Islet precursor cell (in vitro differentiated cells): ENCODE results near the gene CTSE.

Source experiments
- DNase-seq: peaks from one replicate; pipeline ENCODE4 v3.0.0-alpha.2; 2018

The CTSE gene

DNA sequence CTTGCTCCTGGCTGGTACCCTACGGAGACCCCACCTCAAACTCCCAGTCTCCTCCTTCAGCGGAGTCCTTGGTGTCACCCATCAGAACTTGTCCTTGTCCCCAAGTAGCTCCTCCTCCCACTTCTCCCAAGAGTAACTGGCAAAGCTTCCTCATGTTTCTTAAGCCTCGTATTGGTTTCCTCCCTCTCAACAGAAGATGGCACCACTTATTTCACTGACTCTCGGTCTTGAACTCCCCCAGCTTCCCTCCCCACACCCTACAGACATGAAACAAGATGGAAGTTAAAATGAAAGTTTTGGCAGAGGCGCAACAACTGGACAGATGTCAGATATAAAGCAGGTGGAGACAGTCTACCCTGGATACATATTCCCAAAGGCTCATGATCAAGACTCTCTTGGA lies 33.9 kb downstream of the CTSE start:
- DNase-seq = no peak

DNA sequence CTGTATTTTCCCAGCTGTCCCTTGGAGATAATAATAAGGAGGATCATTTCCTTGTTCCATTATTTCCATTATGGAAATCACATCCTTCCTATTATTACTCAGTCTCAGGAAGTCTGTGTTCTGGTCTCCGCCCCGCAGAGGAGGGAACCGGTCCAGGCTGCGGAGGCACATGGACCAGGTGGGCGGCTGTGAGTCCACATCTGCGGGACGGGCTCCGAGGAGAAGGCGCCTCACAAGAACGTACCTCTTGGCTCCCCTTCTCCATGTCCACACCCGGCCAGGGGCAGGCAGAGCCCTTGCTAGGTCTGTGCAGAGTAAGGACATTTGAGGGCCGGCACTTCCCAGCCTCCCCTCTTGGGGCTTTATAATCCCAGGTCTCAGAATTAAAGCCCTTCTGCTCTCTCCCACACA lies 35.1 kb downstream of the CTSE start:
- no peak for DNase-seq

DNA sequence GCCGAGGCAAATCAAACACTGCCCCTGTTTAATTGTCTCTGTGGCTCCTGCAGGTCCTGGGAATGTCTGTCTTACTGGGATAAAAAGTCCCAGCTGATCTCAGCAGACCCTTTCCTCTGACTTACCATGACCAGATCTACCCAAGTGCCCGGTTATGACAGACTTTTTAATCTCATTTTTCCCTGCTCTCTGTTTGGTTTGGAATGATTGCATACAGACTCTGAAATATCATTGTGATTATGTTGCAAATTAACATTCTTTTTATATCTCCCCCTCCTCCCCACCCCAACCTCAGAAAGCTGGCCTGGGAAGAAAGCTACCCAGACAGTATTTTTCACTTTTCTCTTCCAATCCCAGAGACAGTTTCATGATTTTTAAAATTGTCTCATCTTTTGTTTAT lies 36.8 kb downstream of the CTSE start:
- DNase-seq = no peak

DNA sequence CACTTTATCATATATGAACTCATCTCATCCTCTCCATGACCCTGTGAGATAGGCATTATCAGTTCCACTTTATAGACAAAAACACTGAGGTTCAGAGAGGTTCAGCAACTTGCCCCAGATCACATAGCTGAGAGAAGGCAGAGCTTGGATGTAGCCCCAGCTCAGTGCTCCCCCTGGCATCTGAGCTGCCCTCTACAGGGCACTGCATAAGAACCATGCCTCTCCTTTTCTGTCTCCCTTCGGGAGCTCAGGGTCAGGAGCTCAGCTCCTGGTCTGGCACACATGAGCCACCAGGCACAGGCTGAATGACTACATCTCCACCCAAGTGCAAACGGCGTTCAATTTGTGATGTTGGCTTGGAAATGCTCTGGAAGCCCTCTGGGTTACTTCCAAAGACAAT lies 37.4 kb downstream of the CTSE start:
- no peak for DNase-seq

DNA sequence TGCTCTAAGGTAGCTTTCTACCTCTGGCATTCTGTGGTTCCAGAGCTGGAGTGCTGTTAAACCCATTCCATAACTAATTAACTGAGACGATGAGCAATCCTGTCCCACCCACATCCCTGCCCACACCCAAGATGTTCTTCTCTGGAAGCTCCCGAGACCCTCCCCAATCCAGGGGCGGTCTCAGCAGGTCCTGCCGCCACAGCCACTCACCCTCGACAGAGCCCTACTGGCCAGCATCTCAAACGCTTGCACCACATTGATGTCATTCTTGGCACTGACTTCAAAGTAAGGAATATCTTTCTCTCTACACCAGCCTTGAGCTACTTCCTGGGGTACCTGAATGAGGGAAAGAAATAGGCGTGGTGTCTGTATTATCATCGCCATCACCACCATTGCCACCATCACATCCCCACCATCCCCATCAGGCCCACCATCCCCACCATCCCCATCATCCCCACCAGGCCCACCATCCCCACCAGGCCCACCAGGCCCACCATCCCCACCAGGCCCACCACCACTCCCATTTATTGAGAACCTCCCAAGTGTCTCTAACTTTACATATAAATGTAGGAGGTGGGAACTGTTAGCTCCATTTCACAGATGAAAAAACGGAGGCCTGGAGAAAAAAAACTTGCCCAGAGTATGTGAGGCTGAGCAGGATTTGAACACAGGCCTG lies 38.2 kb downstream of the CTSE start:
- DNase-seq = no peak

DNA sequence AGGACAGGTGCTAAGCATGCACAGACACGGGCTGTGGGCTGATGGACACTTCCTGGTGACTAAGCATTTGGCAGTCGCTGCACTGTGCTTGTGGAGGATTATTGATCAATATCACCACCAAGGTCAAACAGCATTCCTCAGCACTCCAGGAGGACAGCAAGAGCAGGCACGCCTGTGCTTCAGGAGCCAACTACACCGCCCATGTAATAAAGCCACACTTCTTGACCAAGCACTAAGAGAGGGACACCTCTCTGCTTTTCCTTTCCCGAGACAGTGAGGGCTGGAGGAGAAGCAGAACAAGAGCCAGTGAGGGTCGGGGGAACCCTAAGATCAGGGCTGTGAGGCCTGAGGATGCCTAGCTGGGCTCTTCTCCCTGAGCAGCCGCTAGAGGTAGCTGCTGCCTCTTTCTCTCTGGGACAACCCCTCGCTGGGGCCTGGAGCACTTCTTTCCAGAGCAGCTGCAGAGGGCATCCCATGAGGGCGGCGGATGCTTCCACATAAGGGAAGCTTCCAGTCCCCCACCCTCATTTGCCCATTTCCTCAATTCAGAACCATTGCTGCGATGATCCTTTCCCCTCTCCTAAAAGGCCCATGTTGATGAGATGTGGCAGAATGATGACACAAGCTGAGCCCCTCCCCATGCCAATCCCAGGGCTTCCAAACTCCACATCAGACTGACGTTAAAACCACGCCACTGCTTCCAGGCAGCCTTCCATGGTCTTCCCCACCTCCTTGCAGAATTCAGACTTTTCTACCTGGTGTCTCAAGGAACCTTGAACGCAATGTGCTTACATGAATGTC lies 39.6 kb downstream of the CTSE start:
- DNase-seq = peak; percentile 82

DNA sequence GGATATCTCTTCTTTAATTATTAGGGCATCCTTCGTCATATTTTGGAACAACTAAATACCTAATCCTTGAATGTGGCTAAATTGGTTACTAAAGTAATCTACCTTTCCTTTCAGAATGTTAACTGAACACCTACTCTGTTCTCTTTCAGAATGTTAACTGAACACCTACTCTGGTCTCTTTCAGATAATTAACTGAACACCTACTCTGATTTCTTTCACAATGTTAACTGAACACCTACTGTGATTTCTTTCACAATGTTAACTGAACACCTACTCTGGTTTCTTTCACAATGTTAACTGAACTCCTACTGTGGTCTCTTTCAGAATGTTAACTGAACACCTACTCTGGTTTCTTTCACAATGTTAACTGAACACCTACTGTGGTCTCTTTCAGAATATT lies 42.4 kb downstream of the CTSE start:
- DNase-seq = no peak

DNA sequence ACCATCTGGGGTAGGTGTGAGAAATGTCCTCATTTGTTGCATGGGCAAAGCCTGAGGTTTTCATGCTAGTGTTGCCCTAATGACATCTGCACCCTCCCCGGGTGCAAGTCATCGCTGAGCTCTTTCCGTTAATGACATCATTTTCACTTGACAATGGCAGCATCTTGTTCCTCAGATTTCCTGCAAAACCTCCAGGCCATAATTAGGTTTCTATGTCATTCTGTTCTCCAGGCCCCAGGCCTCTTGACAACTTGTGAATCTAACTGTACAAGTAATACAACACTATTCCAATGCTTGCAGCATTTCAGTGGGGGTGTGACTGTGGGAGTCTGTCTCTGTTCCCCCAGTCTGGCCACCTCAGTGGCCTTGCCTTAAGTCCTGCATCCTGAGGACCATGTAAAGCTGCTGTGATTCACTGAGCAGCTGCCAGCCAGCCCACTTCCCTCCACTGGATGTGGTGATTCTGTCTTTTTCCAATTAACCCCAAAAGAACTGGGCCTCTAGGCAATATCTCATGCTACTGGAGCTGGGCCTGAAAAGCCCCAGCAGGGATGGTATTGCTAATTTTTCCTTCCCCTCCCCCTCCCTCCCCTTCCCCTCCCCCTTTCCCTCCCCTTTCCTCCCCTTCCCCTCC lies 43.3 kb downstream of the CTSE start:
- no peak for DNase-seq

DNA sequence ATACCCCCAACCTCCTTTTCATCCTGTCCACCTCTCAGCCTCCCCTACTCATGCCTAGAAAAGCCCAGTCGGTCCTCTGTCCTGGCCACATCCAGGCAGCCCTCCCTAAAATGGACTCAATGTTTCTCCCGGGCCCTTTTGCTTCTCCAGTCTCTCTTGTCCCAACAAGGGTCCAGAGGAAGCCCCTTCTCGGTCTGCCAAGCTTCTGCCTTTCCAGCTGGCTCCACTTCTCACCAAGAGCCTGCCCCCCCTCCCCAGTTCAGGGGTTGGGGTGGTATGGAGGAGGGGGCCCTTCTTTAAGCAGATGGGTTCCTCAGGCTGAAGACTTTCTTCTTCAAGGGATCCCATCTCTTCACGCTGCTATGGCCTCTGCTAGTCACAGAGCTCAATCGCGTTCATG lies 44.4 kb downstream of the CTSE start:
- DNase-seq = no peak

DNA sequence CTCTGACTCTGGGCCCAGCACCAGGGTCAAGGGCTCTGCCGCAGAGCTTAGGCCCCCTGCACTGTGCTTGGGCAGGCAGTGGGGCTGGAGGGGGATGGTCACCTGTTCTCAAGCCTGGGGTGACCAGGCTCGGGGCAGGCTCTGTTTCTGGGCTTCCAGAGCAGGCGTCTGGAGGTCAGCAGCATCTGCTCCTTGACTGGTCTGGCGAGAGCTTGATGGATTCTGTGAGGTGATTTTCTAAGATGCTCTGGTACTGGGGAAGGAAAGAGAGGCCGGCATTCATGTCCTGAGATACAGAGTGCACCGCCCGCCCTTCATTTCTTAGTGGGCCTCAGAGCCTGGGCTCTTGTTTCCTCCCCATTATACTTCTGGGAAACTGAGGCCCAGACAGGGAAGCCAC lies 45.0 kb downstream of the CTSE start:
- DNase-seq = no peak

DNA sequence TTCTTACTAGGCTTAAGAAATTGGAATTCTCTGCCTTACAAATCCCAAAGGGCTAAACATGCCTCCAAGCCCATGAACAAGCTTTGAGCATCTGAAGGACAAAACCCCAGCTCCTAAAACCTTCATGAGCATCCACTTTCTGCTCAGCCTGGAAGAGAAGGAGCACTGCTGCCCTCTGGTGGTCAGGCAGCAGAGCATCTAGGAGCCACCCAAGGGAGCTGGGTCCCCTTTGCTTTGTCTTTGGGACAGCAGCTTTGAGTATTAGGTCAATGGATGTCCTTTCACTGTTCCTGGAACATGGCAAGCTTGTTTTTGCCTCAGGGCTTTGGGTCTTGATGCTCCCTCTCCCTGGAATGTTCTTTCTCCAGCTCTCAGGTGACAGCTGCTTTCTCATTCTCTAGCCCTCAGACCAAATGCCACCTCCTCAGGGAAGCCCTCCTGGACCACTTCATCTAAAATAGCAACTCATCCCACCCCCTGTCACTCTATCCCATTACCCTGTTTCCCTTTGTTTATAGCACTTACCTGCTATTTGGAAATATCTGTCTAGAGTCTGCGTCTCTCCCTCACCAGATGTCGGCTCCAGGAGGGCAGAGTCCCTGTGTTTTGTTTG lies 46.2 kb downstream of the CTSE start:
- peak; percentile 82 for DNase-seq

DNA sequence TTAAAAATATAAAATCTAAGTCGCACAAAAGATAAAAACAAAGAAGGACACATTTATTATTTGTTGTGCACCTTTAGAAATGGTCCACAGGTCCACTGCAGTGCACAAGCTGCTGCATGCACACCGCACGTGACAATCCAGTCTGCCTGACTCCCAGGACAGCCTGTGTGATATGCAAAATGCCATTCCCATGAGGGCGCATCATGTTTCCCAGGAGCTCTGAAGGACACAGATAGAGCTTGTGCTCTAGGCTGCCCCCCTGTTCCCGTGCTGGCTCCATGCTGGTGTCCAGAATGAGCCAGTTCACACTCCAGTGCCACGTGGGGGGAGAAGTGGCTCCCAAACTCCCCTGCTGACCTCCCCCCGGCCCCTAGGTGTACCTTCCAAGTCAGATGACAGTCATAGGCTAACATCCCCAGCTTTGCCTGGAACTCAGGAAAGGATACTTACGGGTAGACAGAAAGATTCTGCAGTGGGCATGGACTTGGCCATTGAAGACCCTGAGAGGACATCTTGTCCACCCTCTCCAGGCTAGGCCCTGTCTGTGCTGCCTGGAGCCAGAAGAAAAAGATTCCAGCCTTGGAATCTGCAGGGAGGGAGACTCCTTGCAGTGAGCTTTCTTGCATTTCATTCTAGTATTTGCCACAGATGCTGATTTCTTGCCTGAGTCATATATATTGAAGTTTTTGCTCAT lies 46.8 kb downstream of the CTSE start:
- DNase-seq = peak; percentile 92

DNA sequence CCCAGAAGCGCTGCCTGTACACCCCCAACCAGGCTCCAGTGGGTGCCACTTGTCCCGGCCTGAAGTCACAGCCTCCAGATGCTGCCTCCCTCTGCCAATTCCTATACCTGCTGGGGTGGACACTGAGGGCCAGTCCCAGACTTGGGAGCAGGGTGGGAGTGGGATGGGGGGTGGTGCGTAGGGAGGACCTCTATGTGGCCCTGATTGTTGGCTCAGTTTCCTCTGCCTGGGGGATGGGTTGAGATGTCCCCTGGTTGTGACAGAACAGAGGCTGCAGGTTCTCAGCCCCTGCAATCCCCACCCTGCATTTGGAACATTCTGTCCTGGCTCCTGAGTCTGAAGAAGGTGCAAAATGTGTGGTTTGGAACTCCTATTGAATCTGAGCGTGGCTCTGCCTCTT lies 47.7 kb downstream of the CTSE start:
- no peak for DNase-seq

DNA sequence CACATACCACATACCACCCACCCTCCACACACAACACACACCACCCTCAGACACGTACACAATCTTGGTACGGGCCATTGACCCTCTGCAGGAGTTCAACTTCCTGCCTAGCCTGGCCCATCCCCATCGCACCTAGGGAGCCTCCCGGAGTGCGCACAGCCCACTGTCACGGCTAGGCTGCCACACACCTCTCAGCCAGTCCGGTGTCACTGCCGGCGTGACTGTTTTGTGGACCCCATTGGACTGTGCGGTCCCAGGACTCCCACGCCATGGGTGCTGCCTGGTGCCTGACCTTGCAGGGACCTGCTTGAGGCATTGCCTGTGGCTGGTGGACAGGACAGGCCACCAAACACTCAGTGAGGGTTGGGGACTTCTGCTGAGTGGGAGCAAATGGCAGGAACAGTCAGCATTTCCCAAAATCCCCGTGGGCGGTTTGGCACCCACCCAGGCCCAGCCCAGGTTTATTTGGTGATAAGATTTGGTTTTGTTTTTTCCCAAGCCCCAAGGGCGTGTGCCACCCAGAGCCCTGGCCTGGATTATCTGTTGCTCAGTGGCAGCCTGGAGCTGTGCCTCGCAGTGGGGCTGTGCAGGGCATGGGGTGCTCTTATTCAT lies 48.2 kb downstream of the CTSE start:
- DNase-seq = no peak

DNA sequence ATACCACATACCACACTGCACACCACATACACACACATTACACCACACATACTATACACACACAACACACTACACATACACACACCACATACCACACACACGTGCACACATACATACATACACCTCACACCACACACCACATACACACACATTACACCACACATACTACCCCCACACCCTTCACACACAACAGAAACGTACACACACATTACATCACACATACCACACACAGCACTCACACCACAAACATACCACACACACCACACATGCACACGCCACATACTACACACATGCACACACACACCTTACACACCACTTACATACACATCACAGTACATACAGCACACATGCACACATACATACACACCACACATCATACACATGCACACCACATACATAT lies 49.0 kb downstream of the CTSE start:
- DNase-seq = no peak

DNA sequence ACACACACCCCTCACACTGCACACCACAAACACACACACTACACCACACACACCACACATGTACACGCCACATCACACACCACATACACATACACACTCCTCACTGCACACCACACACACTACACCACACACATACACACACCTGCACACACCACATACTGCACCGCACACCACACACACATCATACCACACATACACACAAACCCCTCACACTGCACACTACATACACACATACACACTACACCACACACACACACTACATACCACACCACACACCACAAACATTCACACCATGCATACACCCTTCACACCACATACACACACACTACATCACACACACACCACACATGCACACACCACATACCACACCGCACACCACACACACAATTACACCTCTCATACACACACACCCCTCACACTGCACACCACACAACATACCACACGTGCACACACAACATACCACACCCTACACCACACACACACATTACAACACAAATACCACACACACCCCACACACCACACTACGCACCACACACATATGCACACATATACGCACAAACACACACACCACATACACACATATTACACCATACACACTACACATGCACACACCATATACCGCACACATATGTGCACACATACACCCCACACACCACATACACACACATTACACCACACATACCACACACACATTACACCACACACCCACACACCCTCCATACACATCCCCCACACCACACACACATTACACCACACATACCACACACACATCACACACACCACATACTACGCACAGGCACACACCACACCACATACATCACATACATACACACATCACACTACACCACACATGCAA lies 50.1 kb downstream of the CTSE start:
- no peak for DNase-seq

DNA sequence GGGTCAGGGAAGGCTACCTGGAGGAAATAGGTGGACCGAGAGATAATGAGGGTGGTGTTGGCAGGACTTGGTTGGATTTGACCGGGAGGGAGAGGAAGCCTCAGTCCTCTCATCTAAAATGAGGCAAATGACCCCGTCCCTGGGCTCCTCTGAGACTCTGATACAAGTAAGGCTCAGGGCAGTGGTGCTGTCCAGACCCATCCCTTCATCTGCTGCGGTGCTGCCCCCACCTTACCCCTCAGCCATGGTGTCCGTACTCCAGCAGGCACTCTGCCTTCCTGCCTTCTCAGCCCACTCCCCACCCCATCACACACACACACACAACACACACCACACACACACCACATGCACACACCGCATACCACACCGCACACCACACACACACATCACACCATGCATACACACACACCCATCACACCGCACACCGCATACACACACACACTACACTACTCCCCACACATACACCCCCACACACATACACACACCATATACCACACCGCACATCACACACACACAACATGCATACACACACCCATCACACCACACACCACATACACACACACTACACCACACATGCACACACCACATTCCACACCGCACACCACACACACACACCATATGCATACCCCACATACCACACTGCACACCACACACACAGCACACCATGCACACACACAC lies 51.1 kb downstream of the CTSE start:
- no peak for DNase-seq

DNA sequence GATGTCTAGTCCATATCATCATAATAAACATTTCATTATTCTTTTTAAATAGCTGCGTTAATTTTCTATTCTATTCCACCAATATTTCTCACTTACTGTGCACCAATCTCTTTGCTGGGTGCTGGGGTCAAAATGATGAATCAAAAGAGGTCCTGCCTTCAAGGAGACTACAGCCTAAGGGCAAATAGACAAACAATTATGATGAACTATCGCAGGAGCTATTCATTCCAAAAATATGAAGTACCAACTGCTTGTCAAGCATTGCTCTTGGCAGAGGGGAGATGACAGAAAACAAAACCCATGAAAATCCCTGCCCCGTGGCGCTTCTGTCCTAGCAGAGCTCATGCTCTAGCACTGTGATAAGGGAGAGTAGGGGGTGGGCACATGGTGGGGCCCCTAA lies 51.6 kb downstream of the CTSE start:
- no peak for DNase-seq

DNA sequence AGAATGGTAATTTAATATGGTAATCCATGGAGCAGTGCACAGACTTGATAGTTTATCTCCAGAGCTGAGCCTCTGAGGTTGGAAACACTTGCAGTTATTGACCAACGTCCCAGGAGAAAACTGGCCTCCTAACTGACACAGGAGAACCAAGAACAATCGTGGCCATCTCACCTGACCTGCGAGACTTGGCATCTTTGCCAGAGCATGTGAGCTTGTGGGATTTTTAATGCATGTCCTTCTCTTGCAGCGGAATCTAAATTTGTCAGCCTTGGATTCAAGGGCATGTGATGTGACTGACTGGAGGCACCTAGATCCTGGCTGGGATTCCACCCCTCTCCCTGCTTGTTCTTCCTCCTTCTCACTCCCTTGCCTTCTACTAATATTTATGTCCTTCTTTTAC lies 52.6 kb downstream of the CTSE start:
- DNase-seq = no peak

DNA sequence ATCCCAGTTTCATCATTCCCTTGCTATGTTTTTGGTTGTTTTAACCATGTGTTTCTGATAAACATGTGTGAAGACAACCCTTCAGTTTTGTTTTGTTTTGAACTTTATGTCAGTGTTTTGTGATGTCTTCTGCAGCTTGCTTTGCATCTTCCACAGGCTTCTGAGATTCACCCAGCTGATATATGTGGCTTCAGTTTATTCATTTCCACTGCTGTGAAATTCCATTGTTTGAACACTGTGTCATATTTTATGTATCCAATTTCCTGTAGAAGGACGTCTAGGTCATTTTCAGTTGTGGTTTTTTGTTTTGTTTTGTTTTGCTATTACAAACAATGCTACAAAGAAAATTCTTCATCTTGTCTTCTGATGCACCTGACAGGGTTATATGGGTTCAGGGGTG lies 53.2 kb downstream of the CTSE start:
- no peak for DNase-seq

DNA sequence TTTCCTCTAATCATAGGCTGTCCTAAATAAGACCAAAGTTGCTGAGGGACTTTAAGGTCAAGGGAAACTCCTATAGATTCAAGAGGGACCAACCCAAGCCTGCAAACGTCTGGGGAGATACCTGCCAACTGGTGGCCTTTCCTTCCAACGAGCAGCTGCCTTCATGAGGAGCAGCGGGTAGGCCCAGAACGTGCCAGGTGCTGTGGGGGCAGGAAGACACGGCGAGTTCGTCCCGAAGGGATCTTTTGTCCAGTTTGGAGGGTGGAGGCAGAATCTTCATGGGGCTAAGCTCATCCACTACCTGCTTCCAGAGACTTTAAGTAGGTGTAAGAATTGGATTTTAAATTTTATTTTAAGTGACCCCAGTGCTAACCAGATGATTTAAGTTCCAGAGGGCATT lies 54.5 kb downstream of the CTSE start:
- no peak for DNase-seq
